ENCODE measurements around the gene SSBP3. TPM values are rescaled to one million over a fixed set of nuclear protein-coding genes. Genes with fewer than 3 reads are reported as not detected.

SSBP3 gene
- total RNA-seq, 1 donor = 14.5 TPM

- Histone ChIP-seq H3K27me3 (ENCODE audit: insufficient read depth, low read length) (no peaks in the 10 kb centered on the region), H3K4me1 (ENCODE audit: insufficient read depth, low read length) (peaks cover 8% of the 10 kb centered on the region), H3K4me2 (ENCODE audit: insufficient read depth, low read length) (no peak overlapping the region), H2AFZ (ENCODE audit: low read length) (no peak overlapping the region), H3K79me2 (ENCODE audit: insufficient read depth, low read length) (peaks cover 19% of the 10 kb centered on the region), H3K27ac (ENCODE audit: low read depth, low read length) (no peak overlapping the region), H3K36me3 (ENCODE audit: insufficient read depth, low read length) (peaks cover 5% of the 10 kb centered on the region), H3K4me3 (ENCODE audit: insufficient read depth, low read length) (no peak overlapping the region), H3K9me3 (ENCODE audit: low read depth, low read length) (no peaks in the 10 kb centered on the region), H4K20me1 (ENCODE audit: insufficient read depth, low read length) (peaks cover 20% of the 10 kb centered on the region)
- no peak for DNase-seq (ENCODE audit: insufficient read length, low spot score, missing footprints)
- no peak for TF ChIP-seq CTCF (IDR thresholded peaks at IDR 0.05; ENCODE audit: extremely low read depth, low read depth, low read length)
Observed at GRCh38 chr1:54384471-54384870, 21.7 kb downstream of the SSBP3 start.

- peaks cover 8% of the 10 kb centered on the region for H3K4me1 ChIP-seq (ENCODE audit: insufficient read depth, low read length)
- H3K27me3 ChIP-seq (ENCODE audit: insufficient read depth, low read length) = no peaks in the 10 kb centered on the region
- TF ChIP-seq CTCF (IDR thresholded peaks at IDR 0.05; ENCODE audit: extremely low read depth, low read depth, low read length) = no peak
- no peaks in the 10 kb centered on the region for H3K9me3 ChIP-seq (ENCODE audit: low read depth, low read length)
- peaks cover 32% of the 10 kb centered on the region for H4K20me1 ChIP-seq (ENCODE audit: insufficient read depth, low read length)
- H3K79me2 ChIP-seq (ENCODE audit: insufficient read depth, low read length) = peaks cover 13% of the 10 kb centered on the region
- H3K4me2 ChIP-seq (ENCODE audit: insufficient read depth, low read length) = no peak overlapping the region
- H2AFZ ChIP-seq (ENCODE audit: low read length) = no peak overlapping the region
- no peak overlapping the region for H3K4me3 ChIP-seq (ENCODE audit: insufficient read depth, low read length)
- H3K27ac ChIP-seq (ENCODE audit: low read depth, low read length) = no peak overlapping the region
- DNase-seq (ENCODE audit: insufficient read length, low spot score, missing footprints) = no peak
- peaks cover 5% of the 10 kb centered on the region for H3K36me3 ChIP-seq (ENCODE audit: insufficient read depth, low read length)
Observed at GRCh38 chr1:54381524-54381923, 24.7 kb downstream of the SSBP3 start.

- Histone ChIP-seq H3K4me1 (ENCODE audit: insufficient read depth, low read length) (peaks cover 4% of the 10 kb centered on the region), H3K27ac (ENCODE audit: low read depth, low read length) (no peak overlapping the region), H3K36me3 (ENCODE audit: insufficient read depth, low read length) (peaks cover 5% of the 10 kb centered on the region), H3K4me3 (ENCODE audit: insufficient read depth, low read length) (no peak overlapping the region), H3K4me2 (ENCODE audit: insufficient read depth, low read length) (no peak overlapping the region), H3K9me3 (ENCODE audit: low read depth, low read length) (no peaks in the 10 kb centered on the region), H2AFZ (ENCODE audit: low read length) (no peak overlapping the region), H4K20me1 (ENCODE audit: insufficient read depth, low read length) (peaks cover 30% of the 10 kb centered on the region), H3K27me3 (ENCODE audit: insufficient read depth, low read length) (no peaks in the 10 kb centered on the region), H3K79me2 (ENCODE audit: insufficient read depth, low read length) (peaks cover 6% of the 10 kb centered on the region)
- TF ChIP-seq CTCF (IDR thresholded peaks at IDR 0.05; ENCODE audit: extremely low read depth, low read depth, low read length) = no peak
- no peak for DNase-seq (ENCODE audit: insufficient read length, low spot score, missing footprints)
Observed at GRCh38 chr1:54380290-54380882, 25.8 kb downstream of the SSBP3 start.

- peak; percentile 52 for DNase-seq (ENCODE audit: insufficient read length, low spot score, missing footprints)
- Histone ChIP-seq H2AFZ (ENCODE audit: low read length) (no peak overlapping the region), H3K4me3 (ENCODE audit: insufficient read depth, low read length) (no peak overlapping the region), H3K36me3 (ENCODE audit: insufficient read depth, low read length) (peaks cover 5% of the 10 kb centered on the region), H3K4me1 (ENCODE audit: insufficient read depth, low read length) (no peaks in the 10 kb centered on the region), H3K4me2 (ENCODE audit: insufficient read depth, low read length) (no peak overlapping the region), H3K9me3 (ENCODE audit: low read depth, low read length) (no peaks in the 10 kb centered on the region), H3K27ac (ENCODE audit: low read depth, low read length) (no peak overlapping the region), H3K27me3 (ENCODE audit: insufficient read depth, low read length) (no peaks in the 10 kb centered on the region), H4K20me1 (ENCODE audit: insufficient read depth, low read length) (peaks cover 29% of the 10 kb centered on the region), H3K79me2 (ENCODE audit: insufficient read depth, low read length) (peaks cover 3% of the 10 kb centered on the region)
- no peak for TF ChIP-seq CTCF (IDR thresholded peaks at IDR 0.05; ENCODE audit: extremely low read depth, low read depth, low read length)
Observed at GRCh38 chr1:54379555-54380289, 26.5 kb downstream of the SSBP3 start.

All from osteoblast (primary cell).